Astrocyte (in vitro differentiated cells and primary cell): Measurements from ENCODE around the gene DXO.

ENCODE experiments used
- EZH2 ChIP-seq: IDR thresholded peaks from 2 replicates; pipeline ENCODE4 v1.6.1; 2012; ENCODE audit warnings: mild to moderate bottlenecking, low read length, inconsistent platforms; ENCODE audit not compliant: insufficient read depth
- TF ChIP-seq, protein P1 (sequence below): IDR thresholded peaks from 2 replicates; pipeline ENCODE4 v1.5.1; 2011; ENCODE audit warnings: low read depth, mild to moderate bottlenecking, inconsistent platforms, low read length, moderate library complexity; ENCODE audit not compliant: insufficient read depth

DNA sequence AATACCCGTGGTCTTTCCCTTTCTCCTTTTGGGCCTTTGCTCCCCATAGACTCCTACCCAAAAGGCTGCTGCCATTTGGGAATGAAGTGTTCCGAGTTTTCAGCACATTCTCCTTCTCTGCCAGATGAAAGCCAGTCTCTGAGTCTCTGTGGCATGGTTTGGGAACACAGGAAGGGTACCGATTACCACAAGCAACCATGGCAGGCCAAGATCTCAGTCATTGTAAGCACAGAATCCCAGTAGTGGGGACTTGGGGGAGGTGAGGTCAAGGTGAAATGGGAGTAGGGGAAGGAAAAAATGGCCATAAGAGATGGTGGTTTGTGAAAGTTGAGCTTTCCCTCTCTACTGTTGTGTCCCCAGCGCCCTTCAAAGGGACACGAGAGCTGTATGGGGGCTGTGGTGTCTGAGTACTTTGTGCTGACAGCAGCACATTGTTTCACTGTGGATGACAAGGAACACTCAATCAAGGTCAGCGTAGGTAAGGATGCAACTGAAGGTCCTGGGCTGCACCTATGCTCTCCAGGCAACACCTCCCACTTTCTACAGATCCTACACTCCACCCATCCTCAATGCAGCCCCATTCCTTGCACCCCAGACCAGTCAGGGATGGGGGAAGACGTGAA lies 21.9 kb downstream of the DXO start:
- TF ChIP-seq, protein P1, sequence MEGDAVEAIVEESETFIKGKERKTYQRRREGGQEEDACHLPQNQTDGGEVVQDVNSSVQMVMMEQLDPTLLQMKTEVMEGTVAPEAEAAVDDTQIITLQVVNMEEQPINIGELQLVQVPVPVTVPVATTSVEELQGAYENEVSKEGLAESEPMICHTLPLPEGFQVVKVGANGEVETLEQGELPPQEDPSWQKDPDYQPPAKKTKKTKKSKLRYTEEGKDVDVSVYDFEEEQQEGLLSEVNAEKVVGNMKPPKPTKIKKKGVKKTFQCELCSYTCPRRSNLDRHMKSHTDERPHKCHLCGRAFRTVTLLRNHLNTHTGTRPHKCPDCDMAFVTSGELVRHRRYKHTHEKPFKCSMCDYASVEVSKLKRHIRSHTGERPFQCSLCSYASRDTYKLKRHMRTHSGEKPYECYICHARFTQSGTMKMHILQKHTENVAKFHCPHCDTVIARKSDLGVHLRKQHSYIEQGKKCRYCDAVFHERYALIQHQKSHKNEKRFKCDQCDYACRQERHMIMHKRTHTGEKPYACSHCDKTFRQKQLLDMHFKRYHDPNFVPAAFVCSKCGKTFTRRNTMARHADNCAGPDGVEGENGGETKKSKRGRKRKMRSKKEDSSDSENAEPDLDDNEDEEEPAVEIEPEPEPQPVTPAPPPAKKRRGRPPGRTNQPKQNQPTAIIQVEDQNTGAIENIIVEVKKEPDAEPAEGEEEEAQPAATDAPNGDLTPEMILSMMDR: no peak
- TF ChIP-seq EZH2: no peak
